GM23338 (cell line): ENCODE results near the gene OTUD3. TPM values are rescaled to one million over a fixed set of nuclear protein-coding genes. Genes with fewer than 3 reads are reported as not detected.

ENCODE experiments used
- CTCF ChIP-seq, 2 experiments: fragments of 200-600 bp in 1 of 2; sonication (generic) in 1 of 2; conservative IDR thresholded peaks; 2 replicates each; pipeline versions ENCODE4 v1.5.1 to v1.6.1; 2016 to 2017; ENCODE audit warnings: antibody characterized with exemption in 2 of 2, low read depth in 2 of 2, mild to moderate bottlenecking in 2 of 2, moderate library complexity in 1 of 2
- EZH2 ChIP-seq: fragments of 200-600 bp; sonication (generic); IDR thresholded peaks from one replicate; pipeline ENCODE4 v1.8.0; 2017; ENCODE audit warnings: antibody characterized with exemption, mild to moderate bottlenecking, low read depth; ENCODE audit not compliant: unreplicated experiment
- EZH2phosphoT487 ChIP-seq: fragments of 200-600 bp; sonication (generic); IDR thresholded peaks from one replicate; pipeline ENCODE4 v1.8.1; 2018; ENCODE audit warnings: antibody characterized with exemption; ENCODE audit not compliant: unreplicated experiment
- ZNF331 ChIP-seq: fragments of 250-450 bp; sonication (Bioruptor Pico); IDR thresholded peaks from 2 replicates; pipeline ENCODE4 v1.5.0; 2020; ENCODE audit warnings: low read depth, mild to moderate bottlenecking, moderate library complexity
- ZNF462 ChIP-seq: fragments of 250-450 bp; sonication (Bioruptor Pico); IDR thresholded peaks from 2 replicates; pipeline ENCODE4 v1.5.0; 2020; ENCODE audit warnings: mild to moderate bottlenecking, moderate library complexity
- polyA plus RNA-seq: library from polyadenylated mRNA; unstranded; fragments of >200 nt; fragmentation: Nextera tagmentation; extraction: Ambion mirVana; gene quantifications from 2 replicates; pipeline ENCODE4 v1.2.1, GENCODE V29; 2016
- total RNA-seq: library from RNA; depleted of rRNA; stranded (reverse); fragments of >200 nt; shearing (Covaris generic); gene quantifications from 2 replicates; pipeline ENCODE4 v1.2.3, GENCODE V29; 2014

OTUD3 gene
- total and polyA plus RNA-seq, 2 experiments from 2014 or later = 3.0 to 12.9 TPM

- TF ChIP-seq ZNF462 (CRISPR knock-in tag) (no peak), EZH2 (no peak), EZH2phosphoT487 (no peak), ZNF331 (CRISPR knock-in tag) (no peak), CTCF (conservative IDR thresholded peaks at IDR 0.05; ENCODE audit: low read depth in 2 of 2) (no peak)
These were observed 4.9 kb upstream of the OTUD3 start (continued) for GRCh38 chr1:19877181-19877750.
